DOHH2 (cell line): ENCODE data around the gene RLN3.

ENCODE experiments used
- EZH2phosphoT487 ChIP-seq: fragments of 200-600 bp; sonication (generic); IDR thresholded peaks from 2 replicates; pipeline ENCODE4 v1.6.1; 2017; ENCODE audit warnings: borderline replicate concordance, mild to moderate bottlenecking, antibody characterized with exemption, low read length, moderate library complexity, mixed read lengths
- TF ChIP-seq, protein P1 (sequence below): fragments of 200-600 bp; sonication (generic); IDR thresholded peaks from one replicate; pipeline ENCODE4 v1.5.1; 2014; ENCODE audit warnings: antibody characterized with exemption, mild to moderate bottlenecking, low read depth, low read length; ENCODE audit not compliant: poor library complexity, severe bottlenecking

- TF ChIP-seq, protein P1, sequence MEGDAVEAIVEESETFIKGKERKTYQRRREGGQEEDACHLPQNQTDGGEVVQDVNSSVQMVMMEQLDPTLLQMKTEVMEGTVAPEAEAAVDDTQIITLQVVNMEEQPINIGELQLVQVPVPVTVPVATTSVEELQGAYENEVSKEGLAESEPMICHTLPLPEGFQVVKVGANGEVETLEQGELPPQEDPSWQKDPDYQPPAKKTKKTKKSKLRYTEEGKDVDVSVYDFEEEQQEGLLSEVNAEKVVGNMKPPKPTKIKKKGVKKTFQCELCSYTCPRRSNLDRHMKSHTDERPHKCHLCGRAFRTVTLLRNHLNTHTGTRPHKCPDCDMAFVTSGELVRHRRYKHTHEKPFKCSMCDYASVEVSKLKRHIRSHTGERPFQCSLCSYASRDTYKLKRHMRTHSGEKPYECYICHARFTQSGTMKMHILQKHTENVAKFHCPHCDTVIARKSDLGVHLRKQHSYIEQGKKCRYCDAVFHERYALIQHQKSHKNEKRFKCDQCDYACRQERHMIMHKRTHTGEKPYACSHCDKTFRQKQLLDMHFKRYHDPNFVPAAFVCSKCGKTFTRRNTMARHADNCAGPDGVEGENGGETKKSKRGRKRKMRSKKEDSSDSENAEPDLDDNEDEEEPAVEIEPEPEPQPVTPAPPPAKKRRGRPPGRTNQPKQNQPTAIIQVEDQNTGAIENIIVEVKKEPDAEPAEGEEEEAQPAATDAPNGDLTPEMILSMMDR: no peak
- no peak for TF ChIP-seq EZH2phosphoT487
Observed at GRCh38 chr19:14063105-14063504, 35.2 kb downstream of the RLN3 start.
